ENCODE measurements around the gene IVNS1ABP. TPM values are rescaled to one million over a fixed set of nuclear protein-coding genes. Genes with fewer than 3 reads are reported as not detected.
A peak's percentile ranks its signal among the peaks of the same experiment; 100 is the strongest.

IVNS1ABP gene
- total and polyA plus RNA-seq, 2 of the 13 experiments (the other 11 are each of a cell fraction or from before 2014, with no cell fraction given): 49.1 to 51.7 TPM

DNA sequence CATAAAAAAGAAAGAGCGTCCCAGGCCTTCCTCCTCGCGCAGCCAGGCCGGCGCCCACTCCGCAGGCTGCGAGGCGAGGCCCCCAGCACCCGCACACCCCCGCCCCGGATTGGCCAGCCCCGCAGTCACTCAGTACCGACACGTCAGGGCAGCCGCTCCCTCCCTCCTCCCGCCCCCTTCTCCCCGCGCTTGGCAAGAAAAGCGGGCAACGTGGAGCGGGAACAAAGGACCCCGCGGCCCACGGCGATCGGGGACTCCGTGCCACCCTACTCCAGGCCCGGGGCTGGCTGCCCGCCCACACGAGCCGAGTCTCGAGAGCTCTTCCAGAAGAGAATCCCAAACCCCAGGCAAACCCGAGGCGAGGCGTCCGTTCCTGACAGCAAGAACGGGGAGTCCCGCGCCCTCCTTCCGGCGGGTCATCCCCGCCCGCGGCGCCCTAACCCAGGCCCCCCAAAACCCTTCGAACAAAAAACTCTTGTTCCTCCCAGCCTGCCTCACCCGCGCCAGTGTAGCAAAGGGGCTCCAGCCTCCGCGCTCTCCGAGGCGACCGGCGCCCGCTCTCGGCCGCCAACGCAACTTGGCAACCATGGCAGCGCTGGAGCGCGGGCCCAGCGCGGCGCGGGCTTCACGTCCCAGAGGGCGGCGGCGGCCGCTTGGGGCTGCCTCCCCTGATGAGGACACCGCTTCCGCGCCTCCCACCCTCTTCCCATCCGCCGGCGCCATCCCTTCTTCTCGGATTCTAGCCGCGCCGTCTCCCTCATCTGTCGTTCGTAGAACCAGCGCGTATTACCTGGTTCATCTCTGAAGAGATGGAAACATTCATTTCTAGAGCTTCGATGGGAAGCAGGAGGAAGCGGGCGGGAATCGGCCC lies 645 bp downstream of the IVNS1ABP start (continued):
- TF ChIP-seq, protein P1, sequence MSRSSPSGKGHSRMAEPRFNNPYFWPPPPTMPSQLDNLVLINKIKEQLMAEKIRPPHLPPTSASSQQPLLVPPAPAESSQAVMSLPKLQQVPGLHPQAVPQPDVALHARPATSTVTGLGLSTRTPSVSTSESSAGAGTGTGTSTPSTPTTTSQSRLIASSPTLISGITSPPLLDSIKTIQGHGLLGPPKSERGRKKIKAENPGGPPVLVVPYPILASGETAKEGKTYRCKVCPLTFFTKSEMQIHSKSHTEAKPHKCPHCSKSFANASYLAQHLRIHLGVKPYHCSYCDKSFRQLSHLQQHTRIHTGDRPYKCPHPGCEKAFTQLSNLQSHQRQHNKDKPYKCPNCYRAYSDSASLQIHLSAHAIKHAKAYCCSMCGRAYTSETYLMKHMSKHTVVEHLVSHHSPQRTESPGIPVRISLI (CRISPR knock-in tag; IDR thresholded peaks at IDR 0.05; ENCODE audit: borderline replicate concordance): no peak
- no peak for TF ChIP-seq PHB2 (IDR thresholded peaks at IDR 0.05; ENCODE audit: partially characterized antibody)
- TF ChIP-seq, protein P2, sequence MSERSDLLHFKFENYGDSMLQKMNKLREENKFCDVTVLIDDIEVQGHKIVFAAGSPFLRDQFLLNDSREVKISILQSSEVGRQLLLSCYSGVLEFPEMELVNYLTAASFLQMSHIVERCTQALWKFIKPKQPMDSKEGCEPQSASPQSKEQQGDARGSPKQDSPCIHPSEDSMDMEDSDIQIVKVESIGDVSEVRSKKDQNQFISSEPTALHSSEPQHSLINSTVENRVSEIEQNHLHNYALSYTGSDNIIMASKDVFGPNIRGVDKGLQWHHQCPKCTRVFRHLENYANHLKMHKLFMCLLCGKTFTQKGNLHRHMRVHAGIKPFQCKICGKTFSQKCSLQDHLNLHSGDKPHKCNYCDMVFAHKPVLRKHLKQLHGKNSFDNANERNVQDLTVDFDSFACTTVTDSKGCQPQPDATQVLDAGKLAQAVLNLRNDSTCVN (CRISPR knock-in tag; IDR thresholded peaks at IDR 0.05; ENCODE audit: borderline replicate concordance): no peak
- TF ChIP-seq, protein P3, sequence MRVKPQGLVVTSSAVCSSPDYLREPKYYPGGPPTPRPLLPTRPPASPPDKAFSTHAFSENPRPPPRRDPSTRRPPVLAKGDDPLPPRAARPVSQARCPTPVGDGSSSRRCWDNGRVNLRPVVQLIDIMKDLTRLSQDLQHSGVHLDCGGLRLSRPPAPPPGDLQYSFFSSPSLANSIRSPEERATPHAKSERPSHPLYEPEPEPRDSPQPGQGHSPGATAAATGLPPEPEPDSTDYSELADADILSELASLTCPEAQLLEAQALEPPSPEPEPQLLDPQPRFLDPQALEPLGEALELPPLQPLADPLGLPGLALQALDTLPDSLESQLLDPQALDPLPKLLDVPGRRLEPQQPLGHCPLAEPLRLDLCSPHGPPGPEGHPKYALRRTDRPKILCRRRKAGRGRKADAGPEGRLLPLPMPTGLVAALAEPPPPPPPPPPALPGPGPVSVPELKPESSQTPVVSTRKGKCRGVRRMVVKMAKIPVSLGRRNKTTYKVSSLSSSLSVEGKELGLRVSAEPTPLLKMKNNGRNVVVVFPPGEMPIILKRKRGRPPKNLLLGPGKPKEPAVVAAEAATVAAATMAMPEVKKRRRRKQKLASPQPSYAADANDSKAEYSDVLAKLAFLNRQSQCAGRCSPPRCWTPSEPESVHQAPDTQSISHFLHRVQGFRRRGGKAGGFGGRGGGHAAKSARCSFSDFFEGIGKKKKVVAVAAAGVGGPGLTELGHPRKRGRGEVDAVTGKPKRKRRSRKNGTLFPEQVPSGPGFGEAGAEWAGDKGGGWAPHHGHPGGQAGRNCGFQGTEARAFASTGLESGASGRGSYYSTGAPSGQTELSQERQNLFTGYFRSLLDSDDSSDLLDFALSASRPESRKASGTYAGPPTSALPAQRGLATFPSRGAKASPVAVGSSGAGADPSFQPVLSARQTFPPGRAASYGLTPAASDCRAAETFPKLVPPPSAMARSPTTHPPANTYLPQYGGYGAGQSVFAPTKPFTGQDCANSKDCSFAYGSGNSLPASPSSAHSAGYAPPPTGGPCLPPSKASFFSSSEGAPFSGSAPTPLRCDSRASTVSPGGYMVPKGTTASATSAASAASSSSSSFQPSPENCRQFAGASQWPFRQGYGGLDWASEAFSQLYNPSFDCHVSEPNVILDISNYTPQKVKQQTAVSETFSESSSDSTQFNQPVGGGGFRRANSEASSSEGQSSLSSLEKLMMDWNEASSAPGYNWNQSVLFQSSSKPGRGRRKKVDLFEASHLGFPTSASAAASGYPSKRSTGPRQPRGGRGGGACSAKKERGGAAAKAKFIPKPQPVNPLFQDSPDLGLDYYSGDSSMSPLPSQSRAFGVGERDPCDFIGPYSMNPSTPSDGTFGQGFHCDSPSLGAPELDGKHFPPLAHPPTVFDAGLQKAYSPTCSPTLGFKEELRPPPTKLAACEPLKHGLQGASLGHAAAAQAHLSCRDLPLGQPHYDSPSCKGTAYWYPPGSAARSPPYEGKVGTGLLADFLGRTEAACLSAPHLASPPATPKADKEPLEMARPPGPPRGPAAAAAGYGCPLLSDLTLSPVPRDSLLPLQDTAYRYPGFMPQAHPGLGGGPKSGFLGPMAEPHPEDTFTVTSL (CRISPR knock-in tag; IDR thresholded peaks at IDR 0.05; ENCODE audit: borderline replicate concordance): no peak
- TF ChIP-seq FOXA3 (CRISPR knock-in tag; IDR thresholded peaks at IDR 0.05): no peak
- TF ChIP-seq, protein P4, sequence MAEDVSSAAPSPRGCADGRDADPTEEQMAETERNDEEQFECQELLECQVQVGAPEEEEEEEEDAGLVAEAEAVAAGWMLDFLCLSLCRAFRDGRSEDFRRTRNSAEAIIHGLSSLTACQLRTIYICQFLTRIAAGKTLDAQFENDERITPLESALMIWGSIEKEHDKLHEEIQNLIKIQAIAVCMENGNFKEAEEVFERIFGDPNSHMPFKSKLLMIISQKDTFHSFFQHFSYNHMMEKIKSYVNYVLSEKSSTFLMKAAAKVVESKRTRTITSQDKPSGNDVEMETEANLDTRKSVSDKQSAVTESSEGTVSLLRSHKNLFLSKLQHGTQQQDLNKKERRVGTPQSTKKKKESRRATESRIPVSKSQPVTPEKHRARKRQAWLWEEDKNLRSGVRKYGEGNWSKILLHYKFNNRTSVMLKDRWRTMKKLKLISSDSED (CRISPR knock-in tag; IDR thresholded peaks at IDR 0.05): no peak
- no peak for TF ChIP-seq NCOA2 (CRISPR knock-in tag; IDR thresholded peaks at IDR 0.05)
- TF ChIP-seq, protein P5, sequence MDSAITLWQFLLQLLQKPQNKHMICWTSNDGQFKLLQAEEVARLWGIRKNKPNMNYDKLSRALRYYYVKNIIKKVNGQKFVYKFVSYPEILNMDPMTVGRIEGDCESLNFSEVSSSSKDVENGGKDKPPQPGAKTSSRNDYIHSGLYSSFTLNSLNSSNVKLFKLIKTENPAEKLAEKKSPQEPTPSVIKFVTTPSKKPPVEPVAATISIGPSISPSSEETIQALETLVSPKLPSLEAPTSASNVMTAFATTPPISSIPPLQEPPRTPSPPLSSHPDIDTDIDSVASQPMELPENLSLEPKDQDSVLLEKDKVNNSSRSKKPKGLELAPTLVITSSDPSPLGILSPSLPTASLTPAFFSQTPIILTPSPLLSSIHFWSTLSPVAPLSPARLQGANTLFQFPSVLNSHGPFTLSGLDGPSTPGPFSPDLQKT (CRISPR knock-in tag; IDR thresholded peaks at IDR 0.05; ENCODE audit: borderline replicate concordance): no peak
- TF ChIP-seq ZSCAN9 (CRISPR knock-in tag; IDR thresholded peaks at IDR 0.05; ENCODE audit: borderline replicate concordance): no peak
- TF ChIP-seq SMAD3 (CRISPR knock-in tag; IDR thresholded peaks at IDR 0.05): 0 out of 2 replicates have a peak, but pooled peaks have one; percentile 14
- TF ChIP-seq POGZ (CRISPR knock-in tag; IDR thresholded peaks at IDR 0.05): peak; percentile 10; the same call in 1 of the 2 replicates
- TF ChIP-seq ATF7-NPFF (CRISPR knock-in tag; IDR thresholded peaks at IDR 0.05; ENCODE audit: low read depth): no peak
- peak; percentile 14; the same call in 1 of the 2 replicates for TF ChIP-seq ZNF451 (CRISPR knock-in tag; IDR thresholded peaks at IDR 0.05)
- peak; percentile 89 for TF ChIP-seq RBFOX2 (IDR thresholded peaks at IDR 0.05; ENCODE audit: low read depth, low read length)
- TF ChIP-seq ZNF558 (CRISPR knock-in tag; IDR thresholded peaks at IDR 0.05; ENCODE audit: borderline replicate concordance): no peak; the same call in 1 of the 2 replicates
- TF ChIP-seq GZF1 (CRISPR knock-in tag; IDR thresholded peaks at IDR 0.05): no peak
- TF ChIP-seq ELF1 (CRISPR knock-in tag; IDR thresholded peaks at IDR 0.05): 0 out of 2 replicates have a peak, but pooled peaks have one; percentile 19
- TF ChIP-seq ASH2L (IDR thresholded peaks at IDR 0.05; ENCODE audit: insufficient read length, low read depth, low read length): peak; percentile 53
- TF ChIP-seq CEBPG (CRISPR knock-in tag; IDR thresholded peaks at IDR 0.05): no peak

Measured in HepG2 (cell line).